ENCODE results near the gene MAGEA9B.
"Not testable (repeated sequence)": the region's sequence is repeated elsewhere in the genome, so short reads cannot be mapped to it uniquely, and the experiment has no call there.

The MAGEA9B gene, protein sequence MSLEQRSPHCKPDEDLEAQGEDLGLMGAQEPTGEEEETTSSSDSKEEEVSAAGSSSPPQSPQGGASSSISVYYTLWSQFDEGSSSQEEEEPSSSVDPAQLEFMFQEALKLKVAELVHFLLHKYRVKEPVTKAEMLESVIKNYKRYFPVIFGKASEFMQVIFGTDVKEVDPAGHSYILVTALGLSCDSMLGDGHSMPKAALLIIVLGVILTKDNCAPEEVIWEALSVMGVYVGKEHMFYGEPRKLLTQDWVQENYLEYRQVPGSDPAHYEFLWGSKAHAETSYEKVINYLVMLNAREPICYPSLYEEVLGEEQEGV

GRCh38 chrX:149587359-149587758 lies at the start of gene MAGEA9B:
MAGEA9B (minus strand) TSS chrX:149587459; CDS start chrX:149583179, 4,280 bp downstream.
- not testable (repeated sequence) for DNase-seq

GRCh38 chrX:149633511-149633910 lies 46.3 kb upstream of the MAGEA9B start:
- no peak for DNase-seq

GRCh38 chrX:149631234-149632165 lies 44.2 kb upstream of the MAGEA9B start, which contains the start of gene TMEM185A:
TMEM185A (minus strand) TSS chrX:149631792; CDS start chrX:149631580, 212 bp downstream.
- peak; percentile 11 for DNase-seq

DNA sequence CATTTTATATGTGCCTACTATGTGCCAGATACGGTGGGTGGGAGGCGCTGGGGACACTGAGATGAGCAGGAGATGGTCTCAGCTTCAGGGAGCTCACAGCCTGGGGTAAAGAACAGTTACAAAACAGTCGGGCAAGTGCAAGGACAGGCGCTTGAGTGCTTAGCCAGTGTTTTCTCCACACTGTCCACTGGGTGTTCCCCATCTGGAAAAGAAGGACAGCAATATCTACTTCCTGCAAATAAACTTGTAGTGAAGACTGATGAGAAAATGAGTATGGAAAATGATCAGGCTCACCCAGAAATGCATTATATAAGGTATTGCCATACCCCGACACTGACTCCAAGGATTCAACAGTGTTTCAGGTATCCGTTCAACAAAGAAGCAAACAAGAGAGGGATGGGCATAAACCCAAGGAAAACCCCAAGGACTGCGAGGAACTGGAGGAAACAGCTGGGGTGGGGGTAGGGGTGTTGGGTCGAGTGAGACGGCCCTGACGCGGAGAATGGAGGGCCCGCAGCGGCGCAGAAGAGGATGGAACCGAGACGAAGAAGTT lies 43.5 kb upstream of the MAGEA9B start:
- DNase-seq, result no peak

GRCh38 chrX:149629730-149630387 lies 42.6 kb upstream of the MAGEA9B start:
- no peak for DNase-seq

DNA sequence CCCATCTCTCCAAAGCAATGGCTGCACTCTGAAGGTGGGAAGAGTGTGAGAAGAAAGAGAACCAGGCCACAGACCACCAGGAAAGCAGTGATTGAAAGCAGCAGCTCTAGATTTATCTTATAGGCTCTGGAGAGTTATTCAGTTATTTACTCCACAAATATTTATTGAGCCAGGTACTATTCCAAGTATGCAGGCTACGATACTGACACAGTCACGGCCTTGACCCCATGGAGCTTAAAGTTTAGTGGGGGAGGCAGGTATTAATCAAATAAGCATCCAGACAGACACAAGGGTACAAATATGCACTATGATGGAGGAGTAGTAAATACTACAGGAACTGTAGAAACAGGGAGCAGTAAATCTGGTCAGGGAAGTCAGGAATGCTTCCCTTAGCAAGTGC lies 41.5 kb upstream of the MAGEA9B start:
- DNase-seq, result no peak

DNA sequence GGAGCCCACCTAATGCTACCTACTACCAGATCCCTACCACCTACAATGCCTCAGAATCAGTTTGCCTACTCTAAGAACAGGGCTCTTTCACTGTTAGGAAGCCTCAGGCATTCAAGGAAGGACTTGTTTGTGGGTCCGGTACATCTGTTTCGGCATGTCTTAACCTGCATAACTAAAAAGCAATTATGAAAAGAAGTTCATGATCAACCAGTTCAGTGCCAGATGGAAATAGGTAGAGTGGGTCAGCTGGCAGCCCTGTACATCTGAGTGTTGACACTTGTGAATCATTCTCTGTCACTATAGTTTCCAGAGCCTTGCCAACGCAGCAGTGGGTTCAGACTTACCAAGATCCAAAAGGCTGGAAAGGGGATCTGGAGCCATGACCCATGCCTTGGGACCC lies 41.0 kb upstream of the MAGEA9B start:
- DNase-seq, result no peak

- not testable (repeated sequence) for DNase-seq
Measured at GRCh38 chrX:149626829-149627228, 39.6 kb upstream of the MAGEA9B start.

DNA sequence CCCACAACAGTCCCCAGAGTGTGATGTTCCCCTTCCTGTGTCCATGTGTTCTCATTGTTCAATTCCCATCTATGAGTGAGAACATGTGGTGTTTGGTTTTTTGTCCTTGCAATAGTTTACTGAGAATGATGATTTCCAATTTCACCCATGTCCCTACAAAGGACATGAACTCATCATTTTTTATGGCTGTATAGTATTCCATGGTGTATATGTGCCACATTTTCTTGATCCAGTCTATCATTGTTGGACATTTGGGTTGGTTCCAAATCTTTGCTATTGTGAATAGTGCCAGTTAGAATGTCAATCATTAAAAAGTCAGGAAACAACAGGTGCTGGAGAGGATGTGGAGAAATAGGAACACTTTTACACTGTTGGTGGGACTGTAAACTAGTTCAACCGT lies 32.4 kb upstream of the MAGEA9B start:
- DNase-seq, result not testable (repeated sequence)

- no peak for DNase-seq
Measured at GRCh38 chrX:149618871-149619270, 31.6 kb upstream of the MAGEA9B start.

GRCh38 chrX:149611623-149612175 lies 24.4 kb upstream of the MAGEA9B start:
- DNase-seq, result no peak

GRCh38 chrX:149610511-149610910 lies 23.3 kb upstream of the MAGEA9B start:
- no peak for DNase-seq

DNA sequence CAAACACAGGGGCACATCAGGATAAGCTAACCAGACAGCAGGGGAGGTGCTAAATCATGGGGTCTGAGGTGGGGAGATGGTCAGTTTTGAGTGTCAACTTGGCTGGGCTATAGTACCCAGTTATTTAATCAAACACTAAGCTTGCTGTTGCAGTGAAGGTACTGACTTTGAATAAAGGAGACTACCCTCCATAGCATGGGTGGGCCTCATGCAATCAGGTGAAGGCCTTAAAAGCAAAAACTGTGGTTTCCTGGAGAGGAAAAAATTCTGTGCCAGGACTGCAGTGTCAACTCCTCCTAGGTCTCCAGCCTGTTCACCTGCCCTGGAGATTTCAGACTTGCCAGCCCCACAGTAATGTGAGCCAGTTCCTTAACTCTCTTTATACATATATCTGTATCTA lies 20.4 kb upstream of the MAGEA9B start:
- no peak for DNase-seq

DNA sequence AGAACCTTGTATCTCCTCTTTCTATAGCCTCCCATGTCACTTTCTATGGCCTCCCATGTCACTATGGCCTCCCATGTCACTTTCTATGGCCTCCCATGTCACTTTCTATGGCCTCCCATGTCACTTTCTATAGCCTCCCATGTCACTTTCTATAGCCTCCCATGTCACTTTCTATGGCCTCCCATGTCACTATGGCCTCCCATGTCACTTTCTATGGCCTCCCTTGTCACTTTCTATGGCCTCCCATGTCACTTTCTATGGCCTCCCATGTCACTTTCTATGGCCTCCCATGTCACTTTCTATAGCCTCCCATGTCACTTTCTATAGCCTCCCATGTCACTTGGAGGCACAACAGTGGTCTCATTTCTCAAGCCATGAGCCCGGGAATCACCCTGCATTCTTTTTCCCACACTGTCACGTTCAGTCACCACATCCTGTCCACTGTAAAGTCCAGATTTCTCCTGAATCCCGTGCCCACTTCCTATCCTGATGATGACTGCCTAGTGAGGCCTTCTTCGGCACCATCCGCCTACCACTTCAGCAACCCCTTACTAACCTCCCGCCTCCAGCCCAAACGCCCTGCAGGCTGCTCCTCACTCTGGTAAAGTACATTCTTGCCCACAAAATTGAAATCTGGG lies 18.1 kb upstream of the MAGEA9B start:
- DNase-seq, result not testable (repeated sequence)

GRCh38 chrX:149598603-149599002 lies 11.3 kb upstream of the MAGEA9B start:
- DNase-seq, result not testable (repeated sequence)

GRCh38 chrX:149595943-149596342 lies 8.7 kb upstream of the MAGEA9B start:
- DNase-seq, result not testable (repeated sequence)

GRCh38 chrX:149595214-149595613 lies 8.0 kb upstream of the MAGEA9B start, which contains the start of gene HSFX2:
HSFX2 (minus strand) TSS chrX:149595314; CDS start chrX:149594700, 614 bp downstream.
- not testable (repeated sequence) for DNase-seq

GRCh38 chrX:149590993-149591392 lies 3.7 kb upstream of the MAGEA9B start:
- not testable (repeated sequence) for DNase-seq

GRCh38 chrX:149585631-149586030 lies 1.6 kb downstream of the MAGEA9B start:
- not testable (repeated sequence) for DNase-seq

DNA sequence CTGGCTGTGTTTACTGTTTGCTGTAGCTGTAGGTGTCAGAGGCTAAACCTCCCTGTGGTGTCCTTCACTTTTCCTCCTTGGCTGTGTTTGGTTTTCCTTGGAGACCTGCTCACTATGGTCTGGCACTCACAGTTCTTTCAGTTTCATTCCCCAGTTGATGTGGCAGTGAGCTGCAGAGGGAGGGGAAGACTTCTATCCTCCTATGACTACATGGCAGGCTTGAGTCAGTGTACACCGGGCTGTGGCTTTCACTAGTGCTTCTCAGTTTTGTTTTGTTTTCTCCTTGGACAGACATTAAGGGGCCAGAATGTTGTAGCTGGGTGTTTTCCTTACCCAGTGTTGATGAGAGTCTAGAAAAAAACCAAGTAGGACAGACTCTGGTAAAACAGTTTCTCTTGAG lies 13.8 kb downstream of the MAGEA9B start:
- DNase-seq, result not testable (repeated sequence)

- DNase-seq, result no peak
Measured at GRCh38 chrX:149572743-149573142, 14.5 kb downstream of the MAGEA9B start.

GRCh38 chrX:149571770-149572169 lies 15.5 kb downstream of the MAGEA9B start:
- no peak for DNase-seq
